Sigmoid colon (tissue), 7 donors: ENCODE data around the gene PAPLN. TPM values are rescaled to one million over a fixed set of nuclear protein-coding genes. Genes with fewer than 3 reads are reported as not detected.
A peak's percentile ranks its signal among the peaks of the same experiment; 100 is the strongest.

Experiments
- DNase-seq: peaks from one replicate; pipeline ENCODE4 v3.0.0-alpha.2; 2019
- H3K27ac ChIP-seq, 4 donors: fragments of 200-600 bp; sonication (generic); one replicate each; pipeline ENCODE4 v1.5.1; 2016 to 2019; ENCODE audit warnings: mild to moderate bottlenecking in 1 of 4
- H3K27me3 ChIP-seq, 3 donors: fragments of 200-600 bp; sonication (generic); one replicate each; pipeline ENCODE4 v1.5.1; 2019; ENCODE audit warnings: mild to moderate bottlenecking in 1 of 3
- H3K36me3 ChIP-seq, 4 donors: fragments of 200-600 bp; sonication (generic); one replicate each; pipeline ENCODE4 v1.5.1; 2016 to 2019
- H3K4me1 ChIP-seq, 4 donors: fragments of 200-600 bp; sonication (generic); one replicate each; pipeline ENCODE4 v1.5.1; 2017 to 2019
- H3K4me3 ChIP-seq, 4 donors: fragments of 200-600 bp; sonication (generic); one replicate each; pipeline ENCODE4 v1.5.1; 2017 to 2019; ENCODE audit warnings: mild to moderate bottlenecking in 2 of 4, moderate library complexity in 1 of 4
- H3K9me3 ChIP-seq, 4 donors: fragments of 200-600 bp in 3 of 4; sonication (generic) in 3 of 4; one replicate each; pipeline versions ENCODE4 v1.5.1 to v1.6.1; 2013 to 2019
- EP300 ChIP-seq, 4 donors: sonication (generic); formaldehyde crosslinking; IDR thresholded peaks; one replicate each; pipeline ENCODE4 v1.6.1; 2017; ENCODE audit warnings: antibody characterized with exemption in 4 of 4
- POLR2A ChIP-seq, 2 donors: fragments of 450-650 bp; IDR thresholded peaks; one replicate each; pipeline ENCODE4 v1.6.1; 2016; ENCODE audit warnings: antibody characterized with exemption in 2 of 2, mild to moderate bottlenecking in 2 of 2, moderate library complexity in 2 of 2
- POLR2AphosphoS5 ChIP-seq, 4 donors: sonication (generic); formaldehyde crosslinking; IDR thresholded peaks; one replicate each; pipeline ENCODE4 v1.6.1; 2017; ENCODE audit warnings: antibody characterized with exemption in 4 of 4
- WGBS, 2 donors: extraction: QIAGEN DNeasy Blood & Tissue Kit; methylation state at CpG; one replicate each; pipeline ENCODE4 v1.1.7; 2013; 5-methylcytosine and 5-hydroxymethylcytosine counted together
- intact Hi-C: fragments of 100-400 bp; cut with DNase I; formaldehyde crosslinking; loops from one replicate; pipeline ENCODE4 v1.15.1; 2023
- polyA plus RNA-seq, 3 donors: library from polyadenylated mRNA; stranded (reverse); fragments of 200-250 nt; gene quantifications; one replicate each; pipeline ENCODE4 v1.2.3, GENCODE V29; 2013
- total RNA-seq, 4 donors: library from RNA; depleted of rRNA; stranded (reverse); fragments of >200 nt; gene quantifications; one replicate each; pipeline ENCODE4 v1.1.0, GENCODE V29; 2016
- TF ChIP-seq, protein P1 (sequence below), 4 experiments: fragments of 450-650 bp in 3 of 4; fragments of 200-600 bp in 1 of 4; IDR thresholded peaks; one replicate each; pipeline ENCODE4 v1.5.1; 2016 to 2019; ENCODE audit warnings: antibody characterized with exemption in 4 of 4, mild to moderate bottlenecking in 3 of 4, moderate library complexity in 2 of 4
- donor health status: healthy with polysubstance abuse.
- donor health status: Bipolar disorder and iron deficiency.
- donor health status: healthy.

Gene PAPLN
- total and polyA plus RNA-seq, 7 donors: 0.46 to 52.1 (median 13.6) TPM

DNA sequence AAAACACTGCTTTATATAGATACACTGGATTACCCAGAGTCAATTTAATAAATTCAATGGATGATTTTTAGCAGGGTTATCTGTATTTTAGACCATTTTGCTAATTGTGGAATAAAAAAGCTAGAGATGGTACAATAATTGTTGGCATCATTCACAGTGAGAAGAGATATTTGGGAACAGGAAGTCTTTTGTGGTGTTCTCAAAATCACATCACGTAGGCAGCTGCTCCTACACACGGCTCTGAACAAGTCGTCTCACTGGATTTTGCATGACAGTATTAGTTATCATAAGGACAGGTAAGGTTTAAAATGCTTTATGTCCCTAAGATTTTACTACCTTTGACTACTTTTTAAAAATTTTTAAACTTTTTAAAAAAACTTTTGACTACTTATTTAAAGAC, 52.0 kb downstream of the PAPLN start:
- Histone ChIP-seq H3K4me1 (no peaks in the 10 kb centered on the region), H3K9me3 (no peaks in the 10 kb centered on the region), H3K36me3 (peaks cover 0 to 68% (median 11%) of the 10 kb centered on the region in 4 donors), H3K4me3 (no peak overlapping the region), H3K27me3 (no peaks in the 10 kb centered on the region), H3K27ac (peak overlapping the region in 1 of 4 donors; percentile 0)
- intact Hi-C loops: no loop called here
- DNase-seq: no peak
- no peak for TF ChIP-seq POLR2A (IDR thresholded peaks at IDR 0.05)
- no peak for TF ChIP-seq POLR2AphosphoS5 (IDR thresholded peaks at IDR 0.05)
- no peak for TF ChIP-seq EP300 (IDR thresholded peaks at IDR 0.05)
- 61 to 74% methylated on average over 3 of the region's 3 CpGs for WGBS, 2 donors

DNA sequence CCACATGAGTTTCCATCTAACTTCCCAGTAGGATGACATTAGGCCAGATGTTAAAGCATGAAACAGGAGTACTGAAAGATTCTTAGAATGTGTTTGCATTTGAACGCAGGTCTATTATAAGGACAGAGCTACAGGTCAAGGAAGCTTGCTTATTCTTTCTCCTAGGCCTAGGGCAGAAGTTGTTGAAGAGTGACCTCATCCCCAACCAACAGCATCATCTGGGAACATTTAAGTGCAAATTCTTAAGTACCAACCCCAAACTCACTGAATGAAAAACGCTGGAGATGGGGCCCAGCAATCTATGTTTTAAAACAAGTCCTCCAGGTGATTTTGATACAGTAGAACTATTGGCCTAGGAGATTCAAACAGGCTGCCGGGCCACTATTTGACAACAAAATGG, 52.4 kb downstream of the PAPLN start:
- H3K36me3 ChIP-seq: peaks cover 0 to 67% (median 10%) of the 10 kb centered on the region in 4 donors
- no peaks in the 10 kb centered on the region for H3K4me1 ChIP-seq
- no peak overlapping the region for H3K27ac ChIP-seq
- TF ChIP-seq, protein P1, sequence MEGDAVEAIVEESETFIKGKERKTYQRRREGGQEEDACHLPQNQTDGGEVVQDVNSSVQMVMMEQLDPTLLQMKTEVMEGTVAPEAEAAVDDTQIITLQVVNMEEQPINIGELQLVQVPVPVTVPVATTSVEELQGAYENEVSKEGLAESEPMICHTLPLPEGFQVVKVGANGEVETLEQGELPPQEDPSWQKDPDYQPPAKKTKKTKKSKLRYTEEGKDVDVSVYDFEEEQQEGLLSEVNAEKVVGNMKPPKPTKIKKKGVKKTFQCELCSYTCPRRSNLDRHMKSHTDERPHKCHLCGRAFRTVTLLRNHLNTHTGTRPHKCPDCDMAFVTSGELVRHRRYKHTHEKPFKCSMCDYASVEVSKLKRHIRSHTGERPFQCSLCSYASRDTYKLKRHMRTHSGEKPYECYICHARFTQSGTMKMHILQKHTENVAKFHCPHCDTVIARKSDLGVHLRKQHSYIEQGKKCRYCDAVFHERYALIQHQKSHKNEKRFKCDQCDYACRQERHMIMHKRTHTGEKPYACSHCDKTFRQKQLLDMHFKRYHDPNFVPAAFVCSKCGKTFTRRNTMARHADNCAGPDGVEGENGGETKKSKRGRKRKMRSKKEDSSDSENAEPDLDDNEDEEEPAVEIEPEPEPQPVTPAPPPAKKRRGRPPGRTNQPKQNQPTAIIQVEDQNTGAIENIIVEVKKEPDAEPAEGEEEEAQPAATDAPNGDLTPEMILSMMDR (IDR thresholded peaks at IDR 0.05): no peak
- no peak for TF ChIP-seq EP300 (IDR thresholded peaks at IDR 0.05)
- H3K27me3 ChIP-seq: no peaks in the 10 kb centered on the region
- no peak for DNase-seq
- no peaks in the 10 kb centered on the region for H3K9me3 ChIP-seq
- no peak overlapping the region for H3K4me3 ChIP-seq
- 73 to 81% methylated on average over 3 of the region's 3 CpGs for WGBS, 2 donors
- intact Hi-C loops: loop anchor here (10.0 kb wide), 1 partner anchor 345 kb away; no protein-coding TSS in a partner anchor

DNA sequence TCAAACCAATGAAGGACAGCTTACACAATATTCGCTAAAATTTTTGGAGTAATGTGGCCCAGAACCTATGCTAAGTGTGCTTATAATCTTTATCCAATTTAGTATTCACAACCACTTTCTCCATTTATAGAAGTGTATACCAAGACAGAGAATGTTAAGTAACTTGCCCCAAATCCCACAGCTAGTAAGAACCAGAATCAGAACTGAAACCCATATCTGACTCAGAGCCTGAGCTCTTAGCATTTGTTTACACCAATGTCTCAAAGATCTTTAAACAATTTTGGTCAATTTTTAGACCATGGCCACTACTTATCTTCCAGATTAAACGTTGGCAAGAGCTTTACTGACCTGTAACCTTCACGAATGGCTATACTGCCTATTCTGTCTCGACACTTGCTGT, 53.0 kb downstream of the PAPLN start:
- intact Hi-C loops: loop anchor here (10.0 kb wide), 1 partner anchor 345 kb away; no protein-coding TSS in a partner anchor
- Histone ChIP-seq H3K4me3 (no peak overlapping the region), H3K9me3 (no peaks in the 10 kb centered on the region), H3K27ac (no peak overlapping the region), H3K4me1 (no peaks in the 10 kb centered on the region), H3K36me3 (peaks cover 0 to 62% (median 5%) of the 10 kb centered on the region in 4 donors), H3K27me3 (no peaks in the 10 kb centered on the region)
- DNase-seq: no peak
- TF ChIP-seq, protein P1 (IDR thresholded peaks at IDR 0.05): no peak
- TF ChIP-seq POLR2AphosphoS5 (IDR thresholded peaks at IDR 0.05): no peak
- TF ChIP-seq EP300 (IDR thresholded peaks at IDR 0.05): no peak
- TF ChIP-seq POLR2A (IDR thresholded peaks at IDR 0.05): no peak
- 71 to 73% methylated on average over 4 of the region's 4 CpGs for WGBS, 2 donors

DNA sequence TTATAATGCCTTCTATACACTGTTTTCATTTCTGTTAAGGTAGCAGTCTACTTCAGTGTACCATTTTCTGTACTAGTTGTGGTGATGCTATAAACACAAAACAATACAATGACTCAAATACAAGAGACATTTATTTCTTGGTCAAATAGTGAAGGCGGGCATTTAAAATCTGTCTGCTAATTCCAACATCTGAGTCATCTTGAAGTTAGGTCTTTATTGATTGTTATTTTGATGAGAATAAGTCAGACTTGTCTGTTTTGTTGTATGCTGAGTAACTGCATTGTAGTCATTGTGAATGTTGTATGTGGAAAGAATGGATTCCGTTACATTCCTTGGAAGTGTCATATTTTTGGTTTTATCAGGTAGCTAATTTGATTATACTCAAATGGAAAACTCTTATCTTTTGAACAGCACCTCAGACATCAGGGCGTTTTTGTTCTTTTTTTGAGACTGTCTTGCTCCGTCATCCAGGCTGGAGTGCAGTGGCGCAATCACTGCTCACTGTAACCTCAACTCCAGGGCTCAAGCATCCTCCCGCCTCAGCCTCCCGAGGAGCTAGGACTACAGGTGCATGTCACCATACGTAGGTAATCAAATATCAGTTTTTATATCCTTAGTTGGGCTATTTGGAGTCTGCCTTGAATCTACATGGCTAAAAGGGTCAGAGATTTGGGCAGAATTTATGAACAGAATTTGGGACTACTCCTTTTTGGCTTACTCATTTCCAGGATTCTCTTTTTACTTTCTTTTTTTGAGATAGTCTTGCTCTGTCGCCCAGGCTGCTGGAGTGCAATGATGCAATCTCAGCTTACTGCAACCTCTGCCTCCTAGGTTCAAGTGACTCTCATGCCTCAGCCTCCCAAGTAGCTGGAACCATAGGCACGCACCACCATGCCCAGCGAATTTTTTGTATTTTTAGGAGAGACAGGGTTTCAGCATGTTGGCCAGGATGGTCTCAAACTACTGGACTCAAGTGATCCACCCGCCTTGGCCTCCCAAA, 56.8 kb downstream of the PAPLN start:
- peaks cover 0 to 49% (median 2%) of the 10 kb centered on the region in 4 donors for H3K36me3 ChIP-seq
- H3K27me3 ChIP-seq: no peaks in the 10 kb centered on the region
- DNase-seq: no peak
- intact Hi-C loops: loop anchor here (10.0 kb wide), 1 partner anchor 341 kb away; no protein-coding TSS in a partner anchor
- no peaks in the 10 kb centered on the region for H3K9me3 ChIP-seq
- TF ChIP-seq, protein P1 (IDR thresholded peaks at IDR 0.05): no peak
- TF ChIP-seq POLR2A (IDR thresholded peaks at IDR 0.05) (no peak), POLR2AphosphoS5 (IDR thresholded peaks at IDR 0.05) (no peak), EP300 (IDR thresholded peaks at IDR 0.05) (no peak)
- no peak overlapping the region for H3K4me3 ChIP-seq
- H3K4me1 ChIP-seq: no peaks in the 10 kb centered on the region
- no peak overlapping the region for H3K27ac ChIP-seq
- WGBS, 2 donors: 94 to 95% methylated on average over 12 of the region's 12 CpGs

DNA sequence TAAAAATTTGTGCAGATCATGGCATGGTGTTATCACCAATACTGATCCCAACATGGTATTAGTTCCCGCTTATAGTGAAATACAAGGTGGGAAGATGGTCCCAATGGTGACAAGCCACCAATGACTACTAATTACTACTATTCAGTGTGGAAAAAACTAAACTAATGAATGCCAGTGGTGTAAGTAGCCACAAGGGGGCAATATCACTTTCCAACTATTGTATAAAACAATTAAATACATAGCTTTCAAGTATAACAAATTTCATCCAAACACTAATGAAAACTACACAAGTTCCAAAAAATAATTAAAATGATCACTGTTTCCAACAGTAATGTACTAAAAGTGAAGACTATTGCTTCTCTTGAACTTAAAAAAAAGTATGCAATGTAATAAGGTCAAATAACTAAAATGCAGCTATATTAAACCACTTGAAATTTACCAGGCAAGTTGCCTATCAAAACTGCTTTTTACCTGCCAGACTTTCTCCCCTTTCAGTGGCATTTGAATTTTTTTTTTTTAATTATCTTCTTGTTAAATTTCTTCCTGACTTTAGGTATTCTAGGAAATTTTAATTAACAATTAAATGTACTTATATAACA, 58.0 kb downstream of the PAPLN start:
- 67 to 79% methylated on average over 1 of the region's 1 CpG for WGBS, 2 donors
- Histone ChIP-seq H3K9me3 (no peaks in the 10 kb centered on the region), H3K27ac (no peak overlapping the region), H3K4me1 (no peaks in the 10 kb centered on the region), H3K27me3 (no peaks in the 10 kb centered on the region), H3K36me3 (peaks cover 0 to 49% (median 2%) of the 10 kb centered on the region in 4 donors), H3K4me3 (no peak overlapping the region)
- no peak for DNase-seq
- intact Hi-C loops: loop anchor here (1.0 to 10.0 kb wide), 2 partner anchors 177 to 340 kb away; no protein-coding TSS in a partner anchor
- no peak for TF ChIP-seq EP300 (IDR thresholded peaks at IDR 0.05)
- TF ChIP-seq, protein P1 (IDR thresholded peaks at IDR 0.05): peak; percentile 49 to 68 (median 64)
